HAP-1 (cell line): ENCODE results near the gene SMIM10.
"Not testable (repeated sequence)": the region's sequence is repeated elsewhere in the genome, so short reads cannot be mapped to it uniquely, and the experiment has no call there.

ENCODE experiments used
- DNase-seq, 2 experiments: peaks; one replicate each; pipeline ENCODE4 v3.0.0-alpha.2; 2016 to 2020; ENCODE audit warnings: low spot score in 2 of 2
- H3K27me3 ChIP-seq: fragments of 250-450 bp; sonication (Bioruptor Pico); 2 replicates; pipeline ENCODE4 v1.5.1; 2020; ENCODE audit warnings: low read depth, mild to moderate bottlenecking, moderate library complexity
- H3K36me3 ChIP-seq: fragments of 250-450 bp; sonication (Bioruptor Pico); replicated peaks from 2 replicates; pipeline ENCODE4 v1.5.1; 2020; ENCODE audit warnings: mild to moderate bottlenecking
- H3K4me1 ChIP-seq: fragments of 250-450 bp; sonication (Bioruptor Pico); 2 replicates; pipeline ENCODE4 v1.5.1; 2020; ENCODE audit warnings: mild to moderate bottlenecking
- H3K4me3 ChIP-seq: fragments of 250-450 bp; sonication (Bioruptor Pico); 2 replicates; pipeline ENCODE4 v1.5.1; 2020; ENCODE audit warnings: mild to moderate bottlenecking, moderate library complexity
- H3K9me3 ChIP-seq: fragments of 250-450 bp; sonication (Bioruptor Pico); 2 replicates; pipeline ENCODE4 v1.5.1; 2020; ENCODE audit warnings: mild to moderate bottlenecking, moderate library complexity
- in situ Hi-C: fragments of 300-500 bp; cut with MboI; formaldehyde crosslinking; loops from 3 replicates; pipeline ENCODE4 v1.14.3; 2020; ENCODE audit warnings: low sequenced_read_pairs, inconsistent platforms, mixed read lengths

The SMIM10 gene

DNA sequence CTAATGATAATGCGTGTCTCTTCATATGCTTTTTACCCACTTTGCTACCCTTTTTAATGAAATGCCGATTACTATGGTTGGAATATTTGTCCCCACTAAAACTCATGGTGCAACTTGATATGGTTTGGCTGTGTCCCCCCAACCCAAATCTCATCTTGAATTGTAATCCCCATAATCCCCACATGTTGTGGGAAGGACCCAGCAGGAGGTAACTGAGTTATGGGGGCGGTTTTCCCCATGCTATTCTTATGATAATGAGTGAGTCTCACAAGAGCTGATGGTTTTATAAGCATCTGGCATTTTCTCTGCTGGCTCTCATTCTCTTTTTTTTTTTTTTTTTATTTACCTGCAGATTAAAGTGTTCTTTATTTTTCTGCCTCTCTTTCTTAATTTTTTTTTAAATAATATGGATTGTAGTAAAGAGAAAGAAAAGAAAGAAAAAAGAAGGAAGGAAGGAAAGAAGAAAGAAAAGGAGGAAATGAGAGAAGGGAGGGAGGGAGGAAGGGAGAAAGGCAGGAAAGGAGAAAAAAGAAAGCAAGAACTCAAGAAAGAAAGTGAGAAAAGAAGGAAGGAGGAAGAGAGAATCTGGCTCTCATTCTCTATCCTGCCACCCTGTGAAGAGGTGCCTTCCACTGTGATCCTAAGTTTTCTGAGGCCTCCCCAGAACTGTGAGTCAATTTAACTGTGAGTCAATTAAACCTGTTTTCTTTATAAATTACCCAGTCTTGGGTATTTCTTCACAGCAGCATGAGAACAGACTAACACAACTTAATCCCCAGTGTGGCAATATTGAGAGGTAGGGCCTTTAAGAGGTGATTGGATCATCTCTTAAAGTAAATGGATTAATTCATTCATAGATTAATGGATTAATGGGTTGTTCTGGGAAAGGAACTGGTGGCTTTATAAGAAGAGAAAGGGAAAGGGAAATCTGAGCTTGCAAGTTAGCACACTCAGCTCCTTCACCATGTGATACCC, 50.6 kb downstream of the SMIM10 start:
- DNase-seq: peak; percentile 74 to 78
- in situ Hi-C loops, H3K9me3 ChIP-seq, H3K4me3 ChIP-seq, H3K27me3 ChIP-seq: not testable (repeated sequence)
- peaks cover 21% of the 10 kb centered on the region for H3K4me1 ChIP-seq
- H3K36me3 ChIP-seq: peaks cover 17% of the 10 kb centered on the region
